Metanephros (tissue), 2 donors: ENCODE data around the gene ELAVL3. TPM values are rescaled to one million over a fixed set of nuclear protein-coding genes. Genes with fewer than 3 reads are reported as not detected.
A peak's percentile ranks its signal among the peaks of the same experiment; 100 is the strongest.

ENCODE experiments used
- small RNA-seq: library from RNA; depleted of rRNA; stranded (forward); fragments of <200 nt; gene quantifications from one replicate; pipeline ENCODE3, GENCODE V24; 2014; ENCODE audit warnings: low replicate concordance
- total RNA-seq: library from RNA; depleted of rRNA; stranded (reverse); fragments of >200 nt; gene quantifications from one replicate; pipeline ENCODE4 v1.2.3, GENCODE V29; 2014

ELAVL3 gene
- total RNA-seq: 0.18 TPM

GRCh38 chr19:11480715-11481533 is at the start of gene ELAVL3:
Gene ELAVL3, minus strand, starts transcription at chr19:11481046. Its CDS starts 438 bp downstream, at chr19:11480608.

GRCh38 chr19:11528551-11529341 is 47.9 kb upstream of the ELAVL3 start, which contains the start of gene ECSIT:
Gene ECSIT, minus strand, starts transcription at chr19:11529134. Its CDS starts 9,964 bp downstream, at chr19:11519170.

DNA sequence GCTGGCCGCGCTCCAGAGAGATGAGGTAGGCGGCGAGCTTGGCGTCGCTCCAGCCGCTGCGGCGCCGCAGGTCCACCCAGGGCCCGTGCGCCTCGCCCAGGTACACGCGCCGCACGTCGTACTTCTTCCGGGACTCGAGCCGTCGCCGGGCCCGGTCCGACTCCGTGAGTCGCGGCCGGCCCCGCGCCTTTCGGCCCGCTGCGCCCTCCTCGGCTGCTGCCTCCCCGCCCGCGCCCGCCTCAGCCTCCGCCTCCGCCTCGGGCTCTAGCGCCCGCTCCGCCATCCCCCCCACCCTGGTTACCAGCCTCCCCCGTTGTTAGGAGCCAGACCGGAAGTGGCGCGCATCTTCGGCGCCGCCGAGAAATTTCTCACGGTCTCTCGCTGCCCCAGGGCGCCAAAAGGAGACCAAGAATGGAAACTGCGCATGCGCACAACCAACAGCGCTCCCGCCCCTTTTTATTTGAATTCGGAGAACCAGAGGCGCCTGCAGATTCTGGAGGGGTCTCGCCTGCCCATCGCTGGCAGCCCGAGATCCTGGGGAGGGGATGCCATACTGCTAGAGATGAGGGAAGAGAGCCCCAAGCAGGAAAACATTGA is 24.8 kb upstream of the ELAVL3 start, which contains the start of gene ZNF653:
TSS of gene ZNF653 (minus strand) at position 336 of the 597 bp plus-strand sequence. CDS start at position 283, 53 bp downstream.

GRCh38 chr19:11435057-11435832 is 45.6 kb downstream of the ELAVL3 start, which contains the start of the genes ODAD3 and PRKCSH:
Gene ODAD3, minus strand, starts transcription at chr19:11435121. Its CDS starts 105 bp downstream, at chr19:11435016.
Gene PRKCSH, plus strand, starts transcription at chr19:11435635. Its CDS starts 483 bp downstream, at chr19:11436118.

DNA sequence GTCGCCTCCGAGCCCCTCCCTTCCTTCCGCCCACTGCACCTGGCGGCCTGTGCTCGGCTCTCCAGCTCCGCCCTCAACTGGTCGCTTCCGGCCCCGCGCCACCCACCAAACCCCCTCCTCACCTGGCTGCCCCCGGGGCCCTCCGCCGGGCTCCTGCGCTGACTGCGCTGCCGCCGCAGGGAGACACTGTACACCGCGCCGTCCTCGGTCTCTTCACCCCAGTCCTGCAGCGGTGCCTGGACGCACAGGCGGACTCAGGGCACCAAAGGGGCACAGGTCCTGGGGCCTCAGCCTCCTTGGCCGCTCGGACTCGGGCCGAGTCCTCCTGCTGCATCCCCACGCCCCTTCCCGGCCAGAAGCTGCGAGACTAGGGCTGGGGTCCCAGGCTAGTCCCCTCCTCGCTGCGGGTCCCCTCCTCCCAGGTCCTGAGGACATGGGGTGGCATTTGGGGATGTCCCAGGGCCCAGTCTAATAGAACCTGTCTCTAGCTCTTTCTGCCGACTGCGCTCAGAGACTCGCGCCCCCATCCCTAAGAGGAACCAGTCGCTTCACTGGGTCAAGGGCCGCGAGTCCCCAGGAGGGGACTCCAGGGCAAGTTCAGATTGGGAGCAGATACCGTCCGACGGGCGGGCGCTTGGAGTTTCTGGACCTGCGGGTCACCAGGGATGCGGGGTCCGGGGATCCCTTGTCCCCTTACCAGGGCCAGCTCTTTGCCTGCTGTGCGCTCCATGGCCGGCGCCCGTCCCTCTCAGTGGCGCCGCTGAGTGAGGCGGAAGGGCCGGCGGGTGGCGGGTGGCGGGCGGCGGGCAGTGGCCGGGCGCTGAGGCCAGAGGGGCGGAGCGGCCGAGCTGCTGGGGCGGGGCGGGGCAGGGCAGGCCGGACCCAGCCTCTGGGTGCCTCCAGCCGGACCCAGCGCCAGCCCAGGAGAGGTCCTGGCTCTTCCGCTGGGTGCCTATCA is 62.0 kb downstream of the ELAVL3 start, which contains the start of gene RGL3:
TSS of gene RGL3 (minus strand) at position 766 of the 958 bp plus-strand sequence. CDS start at position 730, 36 bp downstream.

Small RNA genes lying within 50 kb of the gene (small RNA-seq; reads per million reads assigned to genes)
- 0.32 reads per million, percentile 37 among the genes with 10 or more reads in this experiment for gene MIR7974
- gene RF00019: not detected
- gene RN7SL833P: 0.70 reads per million, percentile 74 among the genes with 10 or more reads in this experiment

Other genes starting within 250 kb of the ELAVL3 start
- 2.6 TPM for gene ANGPTL8, start 241.4 kb downstream of the ELAVL3 start, total RNA-seq
- 69.7 TPM for gene DOCK6, start 218.5 kb downstream of the ELAVL3 start, total RNA-seq
- gene TSPAN16, start 184.9 kb downstream of the ELAVL3 start, total RNA-seq: not detected
- 24.9 TPM for gene RAB3D, start 141.4 kb downstream of the ELAVL3 start, total RNA-seq
- 113 TPM for gene TMEM205, start 134.8 kb downstream of the ELAVL3 start, total RNA-seq
- 15.6 TPM for gene CCDC159, start 134.5 kb downstream of the ELAVL3 start, total RNA-seq
- gene PLPPR2, start 125.6 kb downstream of the ELAVL3 start, total RNA-seq: 17.1 TPM
- gene SWSAP1, start 106.4 kb downstream of the ELAVL3 start, total RNA-seq: 2.1 TPM
- gene EPOR, start 96.7 kb downstream of the ELAVL3 start, total RNA-seq: 14.8 TPM
- gene RGL3, start 61.7 kb downstream of the ELAVL3 start, total RNA-seq: 46.8 TPM
- 0.64 TPM for gene ODAD3, start 45.9 kb downstream of the ELAVL3 start, total RNA-seq
- 165 TPM for gene PRKCSH, start 45.4 kb downstream of the ELAVL3 start, total RNA-seq
- 10.5 TPM for gene ZNF653, start 24.8 kb upstream of the ELAVL3 start, total RNA-seq
- 49.9 TPM for gene ECSIT, start 48.1 kb upstream of the ELAVL3 start, total RNA-seq
- gene CNN1, start 57.8 kb upstream of the ELAVL3 start, total RNA-seq: 8.5 TPM
- 24.9 TPM for gene ELOF1, start 78.2 kb upstream of the ELAVL3 start, total RNA-seq
- 10.0 TPM for gene ACP5, start 96.6 kb upstream of the ELAVL3 start, total RNA-seq
- gene ZNF627, start 116.4 kb upstream of the ELAVL3 start, total RNA-seq: 33.2 TPM